ENCODE results near the gene CFAP74.

The CFAP74 gene

DNA sequence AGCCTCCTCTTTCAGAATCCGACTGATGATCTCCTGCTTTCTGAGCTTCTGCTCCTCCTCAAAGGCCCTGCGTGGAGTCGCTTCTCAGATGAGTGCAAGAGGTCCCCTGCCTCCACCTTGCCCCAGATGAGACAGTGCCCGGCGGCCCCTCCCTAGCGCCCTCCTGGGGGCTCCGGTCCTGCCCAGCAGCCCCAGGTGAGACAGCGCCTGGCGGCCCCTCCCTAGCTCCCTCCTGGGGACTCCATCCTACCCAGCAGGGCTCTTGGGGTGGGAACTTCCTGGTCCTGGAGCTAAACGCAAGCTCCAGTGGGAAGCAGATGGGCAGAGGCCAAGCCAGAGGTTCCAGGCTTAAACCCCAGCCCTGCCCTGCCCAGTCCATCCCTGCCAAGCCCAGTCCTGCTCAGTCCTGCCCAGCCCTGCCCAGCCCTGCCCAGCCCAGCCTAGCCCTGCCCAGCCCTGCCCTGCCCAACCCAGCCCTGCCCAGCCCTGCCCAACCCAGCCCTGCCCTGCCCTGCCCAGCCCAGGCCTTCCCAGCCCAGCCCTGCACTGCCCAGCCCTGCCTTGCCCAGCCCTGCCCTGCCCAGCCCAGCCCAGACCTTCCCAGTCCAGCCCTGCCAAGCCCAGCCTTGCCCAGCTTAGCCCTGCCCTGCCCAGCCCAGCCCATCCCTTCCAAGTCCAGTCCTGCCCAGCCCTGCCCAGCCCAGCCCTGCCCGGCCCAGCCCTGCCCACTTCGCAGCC is 34.6 kb downstream of the CFAP74 start:
- DNase-seq (ENCODE audit: low read depth, low spot score) = no peak

DNA sequence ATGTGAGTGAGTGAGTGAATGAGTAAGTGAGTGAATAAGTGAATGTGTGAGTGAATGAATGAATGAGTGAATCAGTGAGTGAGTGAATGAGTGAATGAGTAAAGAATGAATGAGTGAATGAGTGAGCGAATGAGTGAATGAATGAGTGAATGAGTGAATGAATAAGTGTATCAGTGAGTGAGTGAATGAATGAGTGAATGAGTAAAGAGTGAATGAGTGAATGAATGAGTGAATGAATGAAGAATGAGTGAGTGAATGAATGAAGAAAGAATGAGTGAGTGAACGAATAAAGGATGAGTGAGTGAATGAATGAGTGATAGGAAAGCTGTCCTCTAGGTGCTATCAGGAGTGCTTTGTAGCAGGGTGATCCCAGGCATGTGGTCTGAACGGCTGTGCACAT is 35.7 kb downstream of the CFAP74 start:
- no peak for DNase-seq (ENCODE audit: low read depth, low spot score)

DNA sequence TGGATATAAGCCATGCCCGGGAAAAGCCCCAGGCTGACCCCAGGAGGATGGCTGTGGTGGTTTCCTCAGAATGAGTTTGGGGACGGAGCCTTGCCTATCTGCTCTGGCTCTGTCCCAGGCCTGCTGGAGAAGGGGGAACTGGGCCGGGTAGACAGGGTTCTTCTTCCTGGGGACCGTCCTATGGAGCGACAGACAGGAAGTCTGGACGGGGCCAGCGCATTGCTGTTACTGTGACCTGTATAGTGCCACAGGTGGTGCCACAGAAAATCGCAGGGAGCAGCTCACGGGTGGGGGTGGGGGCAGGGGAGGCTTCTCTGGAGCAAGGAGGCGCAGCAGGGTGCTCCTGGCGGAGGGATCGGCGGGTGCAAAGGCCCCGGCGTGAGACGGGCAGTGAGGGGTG is 36.4 kb downstream of the CFAP74 start:
- DNase-seq (ENCODE audit: low read depth, low spot score) = no peak

DNA sequence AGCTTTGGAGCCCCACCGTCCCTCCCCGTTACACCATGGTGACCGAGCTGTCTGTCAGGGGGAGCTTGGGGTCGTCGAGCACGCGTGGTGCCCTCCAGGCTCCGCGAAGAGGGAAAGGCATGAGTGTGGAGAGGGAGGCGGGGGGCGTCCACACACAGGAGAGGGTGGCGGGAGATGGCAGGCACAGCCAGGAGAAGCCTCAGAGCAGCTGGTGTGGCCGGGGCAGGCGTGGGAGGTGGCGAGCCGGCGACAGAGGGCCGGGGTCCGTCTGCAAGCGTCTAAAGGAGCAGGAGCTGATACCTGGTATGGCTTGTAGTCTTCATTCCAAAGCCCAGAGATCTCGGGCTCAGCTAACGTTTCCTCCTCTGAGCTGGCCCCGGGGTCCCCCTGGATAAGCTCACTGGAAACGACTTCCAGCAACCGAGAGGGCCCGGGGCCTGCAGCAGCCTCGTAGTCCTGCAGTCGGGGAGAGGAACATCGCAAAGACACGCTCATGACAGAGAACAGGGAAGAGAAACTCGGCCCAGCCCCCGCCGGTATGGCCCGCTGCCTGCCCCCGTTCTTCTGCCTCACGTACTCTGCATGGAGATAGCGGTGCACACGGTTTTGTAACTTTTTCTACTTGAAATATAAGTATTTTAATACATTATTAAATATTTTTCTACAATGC is 37.4 kb downstream of the CFAP74 start:
- no peak for DNase-seq (ENCODE audit: low read depth, low spot score)

DNA sequence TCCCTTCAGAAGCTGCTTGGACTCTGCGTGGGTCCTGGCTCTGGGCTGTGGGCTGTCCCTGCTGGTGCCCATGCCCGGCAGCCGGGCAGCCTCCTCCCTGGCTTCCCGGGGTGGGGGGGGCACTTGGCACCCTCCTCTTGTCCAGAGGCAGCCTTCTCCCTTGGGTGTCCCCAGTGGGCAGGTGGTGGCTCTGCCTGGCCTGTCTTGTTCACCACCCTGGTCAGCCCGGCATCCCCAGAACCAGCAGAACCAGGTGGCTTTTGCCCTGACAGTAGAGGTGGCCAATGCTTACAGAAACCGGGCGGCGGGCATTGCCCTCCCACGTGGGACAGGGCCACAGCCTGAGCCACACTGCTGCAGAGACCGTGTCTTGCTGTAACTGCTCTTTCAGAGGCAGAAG is 38.0 kb downstream of the CFAP74 start:
- DNase-seq (ENCODE audit: low read depth, low spot score) = no peak

DNA sequence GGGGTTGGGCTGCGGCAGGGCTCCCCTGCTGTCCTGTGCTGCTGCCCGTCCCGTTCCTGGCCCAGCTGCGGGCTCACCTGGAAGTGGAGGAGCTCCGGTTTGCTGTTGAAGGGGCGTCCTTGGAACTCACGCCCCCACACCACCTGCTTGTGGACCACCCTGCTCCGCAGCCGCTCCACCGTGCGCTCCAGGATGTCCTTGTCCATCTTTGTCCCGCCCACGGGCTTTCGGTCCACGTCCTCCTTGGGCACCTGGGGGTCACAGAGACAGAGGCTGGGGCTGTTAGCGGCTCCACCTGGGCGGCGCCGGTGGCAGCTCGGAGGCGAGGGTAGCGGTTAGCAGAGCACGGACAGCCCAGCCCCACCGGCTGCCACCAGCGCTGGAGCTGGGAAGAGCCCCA is 38.8 kb downstream of the CFAP74 start:
- DNase-seq (ENCODE audit: low read depth, low spot score) = no peak

DNA sequence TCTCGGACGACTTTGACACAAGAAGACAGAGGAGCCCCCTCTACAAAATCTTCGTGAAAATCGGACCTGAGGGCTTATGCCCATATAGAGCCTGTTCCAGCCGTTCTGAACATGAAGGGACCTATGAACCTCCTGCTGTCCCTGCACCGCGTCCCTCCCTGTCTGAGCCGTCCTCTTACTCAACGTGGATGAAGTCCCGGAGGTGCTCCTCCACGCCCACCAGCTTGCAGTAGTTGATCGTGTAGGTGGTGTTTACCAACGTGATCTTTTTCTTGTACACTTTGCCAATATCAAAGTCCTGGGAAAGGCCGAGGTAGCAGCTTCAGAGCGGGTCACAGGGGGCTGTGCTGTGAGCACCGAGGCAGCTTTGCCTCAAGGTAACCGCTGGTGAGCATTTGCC is 40.0 kb downstream of the CFAP74 start:
- DNase-seq (ENCODE audit: low read depth, low spot score) = no peak

DNA sequence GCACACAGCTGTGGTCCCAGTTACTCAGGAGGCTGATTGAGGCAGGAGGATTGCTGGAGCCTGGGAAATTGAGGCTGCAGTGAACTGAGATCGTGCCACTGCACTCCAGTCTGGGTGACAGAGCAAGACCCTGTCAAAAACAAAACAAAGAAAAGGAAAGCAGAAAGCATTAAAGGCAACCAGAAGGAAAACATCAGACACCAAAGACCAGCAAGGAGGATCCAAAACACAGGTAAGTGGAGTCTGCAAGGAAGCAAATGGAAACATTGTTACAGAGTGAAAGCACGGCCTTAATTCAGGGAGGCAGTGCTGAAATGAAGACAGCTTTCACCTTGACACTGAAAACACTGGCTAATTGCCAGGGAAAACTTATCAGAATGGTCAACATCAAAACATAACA is 40.8 kb downstream of the CFAP74 start:
- no peak for DNase-seq (ENCODE audit: low read depth, low spot score)

DNA sequence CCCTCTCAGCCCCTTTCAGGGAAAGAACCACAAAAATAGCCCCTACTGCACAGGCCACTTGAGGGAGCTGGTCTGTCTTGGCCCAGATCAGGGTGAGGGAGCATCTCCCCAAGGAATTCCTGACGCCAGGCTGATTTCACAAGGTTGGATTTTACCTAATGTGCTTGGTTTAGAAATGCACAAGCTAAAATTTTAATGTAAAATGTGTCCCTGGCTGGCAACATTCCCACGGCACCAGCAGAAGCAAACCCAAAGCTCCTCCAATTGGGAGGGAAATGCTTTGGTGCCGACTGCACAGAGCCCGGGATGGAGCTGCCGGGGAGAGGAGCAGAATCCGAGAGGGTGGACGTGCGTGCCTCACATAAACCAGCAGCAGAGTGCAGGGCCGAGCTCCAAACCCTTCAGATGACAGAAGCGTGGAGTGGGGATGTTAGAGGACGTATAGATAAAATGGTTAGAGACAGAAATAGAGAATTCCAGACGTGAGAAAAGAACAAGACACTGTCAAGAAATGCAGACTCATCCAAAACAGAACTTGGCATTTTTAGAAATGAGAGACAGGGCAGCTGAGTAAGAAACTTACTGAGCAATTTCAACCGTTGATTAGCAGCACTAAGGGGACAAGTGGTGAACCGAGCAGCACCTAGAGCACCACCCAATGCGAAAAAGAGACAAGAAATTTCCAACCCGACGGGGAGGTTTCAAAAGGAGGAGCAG is 42.9 kb downstream of the CFAP74 start:
- no peak for DNase-seq (ENCODE audit: low read depth, low spot score)

DNA sequence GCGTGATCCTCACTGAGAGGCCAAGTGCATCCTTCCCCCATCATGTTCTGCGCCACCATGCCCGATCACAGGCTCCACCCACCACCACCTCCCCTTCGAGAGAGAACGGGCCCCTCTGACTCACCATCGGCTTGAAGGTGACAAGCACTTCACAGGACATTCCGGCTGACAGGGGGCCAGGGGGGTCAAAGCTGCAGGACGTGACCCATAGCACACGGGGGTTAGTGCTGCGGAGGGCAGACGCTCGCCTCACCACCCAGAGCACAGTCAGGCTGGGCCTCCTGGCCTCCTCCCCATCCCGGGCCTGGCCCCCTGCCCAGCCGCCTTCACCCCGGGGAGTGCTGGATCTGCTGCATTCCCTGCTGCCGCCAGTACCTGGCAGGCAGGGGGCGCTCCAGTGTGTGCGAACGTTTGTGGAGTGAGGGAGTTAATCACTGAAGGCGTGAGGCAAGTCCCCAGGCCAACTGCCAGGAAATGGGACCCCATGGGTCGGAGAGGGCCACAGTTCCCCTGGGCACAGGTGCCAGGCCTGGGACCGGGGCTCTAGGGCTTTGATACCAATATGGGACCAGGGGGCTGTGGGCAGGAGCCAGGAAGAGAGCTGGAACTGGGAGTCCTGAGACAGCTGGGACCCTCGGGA is 43.6 kb downstream of the CFAP74 start:
- DNase-seq (ENCODE audit: low read depth, low spot score) = no peak

DNA sequence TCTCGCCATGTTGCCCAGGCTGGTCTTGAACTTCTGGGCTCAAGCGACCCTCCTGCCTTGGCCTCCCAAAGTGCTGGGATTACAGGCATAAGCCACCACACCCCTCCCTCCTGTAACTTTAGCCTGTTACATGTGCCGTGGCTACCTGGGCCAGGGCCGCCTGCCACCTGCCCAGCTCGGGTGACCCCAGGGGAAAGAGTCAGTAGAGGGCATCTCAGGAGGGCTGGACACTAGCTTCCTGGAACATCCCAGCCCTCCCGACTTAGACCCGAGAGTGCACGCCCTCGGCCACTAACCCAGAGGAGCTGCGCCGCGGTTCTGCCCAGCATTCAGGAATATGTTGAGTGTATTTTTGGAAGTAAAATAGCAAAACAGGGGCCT is 44.1 kb downstream of the CFAP74 start:
- DNase-seq (ENCODE audit: low read depth, low spot score) = no peak

DNA sequence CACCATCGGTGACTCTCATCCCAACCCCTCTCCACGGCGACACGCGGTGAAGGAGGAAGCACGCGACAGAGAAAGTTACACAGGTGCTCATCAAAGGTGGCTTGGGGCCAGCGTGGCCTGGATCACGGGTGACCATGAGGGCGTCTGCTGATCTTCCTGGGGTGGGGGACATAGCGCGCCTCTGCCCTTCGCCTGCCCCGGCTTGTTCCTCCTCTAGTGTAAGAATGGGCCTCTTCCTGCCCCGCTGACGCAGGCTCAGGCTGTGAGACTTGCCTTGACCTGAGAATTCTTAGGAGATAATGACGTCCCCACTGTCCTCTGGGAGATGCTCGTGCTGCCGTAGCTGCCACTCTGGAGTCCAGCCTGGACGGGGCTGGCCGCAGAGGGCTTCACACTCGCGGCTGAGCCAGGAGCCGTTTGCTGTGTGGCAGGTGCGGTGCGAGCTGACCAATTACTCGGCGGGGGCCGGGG is 45.5 kb downstream of the CFAP74 start:
- DNase-seq (ENCODE audit: low read depth, low spot score) = no peak

DNA sequence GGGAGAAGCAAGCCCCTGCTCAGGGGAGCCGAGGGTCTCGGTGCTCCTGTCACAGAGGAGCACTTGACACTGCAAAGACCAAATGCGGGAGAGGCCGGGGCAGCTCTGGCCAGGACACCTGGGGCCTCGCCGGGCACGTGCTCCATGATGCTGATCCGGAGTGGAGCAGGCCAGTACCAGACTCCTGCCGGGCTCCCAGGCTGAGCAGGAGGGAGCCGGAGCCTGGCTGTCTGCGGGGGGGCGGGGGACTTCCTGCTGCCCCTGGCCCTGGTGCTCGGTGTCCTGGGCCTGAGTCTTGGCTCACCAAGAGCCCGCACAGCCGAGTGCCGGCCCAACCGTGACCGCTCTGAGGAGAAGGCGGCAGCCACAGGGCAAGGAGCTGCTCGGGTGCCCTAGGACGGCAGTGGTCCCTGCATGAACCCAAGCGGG is 46.0 kb downstream of the CFAP74 start:
- no peak for DNase-seq (ENCODE audit: low read depth, low spot score)

DNA sequence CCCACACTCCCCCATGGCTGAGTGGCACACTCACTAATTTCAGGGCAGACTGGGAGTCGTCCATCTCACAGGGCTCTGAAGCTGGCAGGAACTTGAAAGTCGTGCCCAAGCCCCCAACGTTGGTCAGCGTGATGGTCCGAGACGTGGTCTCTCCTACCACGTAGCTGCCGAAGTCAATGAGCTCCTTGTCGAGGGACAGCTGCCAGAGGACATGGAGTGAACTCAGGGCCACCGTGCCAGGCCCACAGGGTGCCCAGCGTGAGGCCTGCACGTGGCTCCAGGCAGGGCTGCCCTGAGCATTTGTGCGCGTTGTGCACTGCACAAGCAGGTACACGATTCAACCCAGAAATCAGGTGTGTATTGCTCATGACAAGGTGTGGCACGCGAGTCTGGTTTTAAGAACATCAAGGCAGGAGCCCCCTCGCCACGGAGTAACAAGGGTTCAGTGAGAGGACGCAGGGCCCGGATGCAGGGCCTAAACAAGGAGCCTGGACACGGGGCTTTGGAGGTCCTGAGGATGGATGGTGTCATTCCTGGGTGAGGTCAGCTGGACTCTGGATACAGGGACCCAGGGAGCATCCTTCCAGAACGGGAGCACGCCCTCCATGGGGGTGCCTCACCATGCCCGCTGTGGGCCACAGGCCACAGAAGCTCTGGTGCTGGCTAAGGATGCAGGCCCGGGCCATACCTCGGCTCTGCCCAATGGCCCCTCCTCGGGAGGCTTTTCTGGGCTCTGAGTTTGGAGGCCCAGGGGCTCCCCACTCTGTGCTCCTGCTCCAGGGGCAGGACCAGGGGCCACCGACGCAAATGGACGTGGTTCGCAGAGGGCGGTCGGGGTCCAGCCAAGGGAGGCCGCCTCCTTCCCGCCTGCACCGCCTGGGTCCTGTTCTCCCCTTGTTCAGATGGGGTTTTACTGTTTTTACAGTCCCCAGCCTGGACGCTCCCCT is 46.7 kb downstream of the CFAP74 start:
- DNase-seq (ENCODE audit: low read depth, low spot score) = no peak

DNA sequence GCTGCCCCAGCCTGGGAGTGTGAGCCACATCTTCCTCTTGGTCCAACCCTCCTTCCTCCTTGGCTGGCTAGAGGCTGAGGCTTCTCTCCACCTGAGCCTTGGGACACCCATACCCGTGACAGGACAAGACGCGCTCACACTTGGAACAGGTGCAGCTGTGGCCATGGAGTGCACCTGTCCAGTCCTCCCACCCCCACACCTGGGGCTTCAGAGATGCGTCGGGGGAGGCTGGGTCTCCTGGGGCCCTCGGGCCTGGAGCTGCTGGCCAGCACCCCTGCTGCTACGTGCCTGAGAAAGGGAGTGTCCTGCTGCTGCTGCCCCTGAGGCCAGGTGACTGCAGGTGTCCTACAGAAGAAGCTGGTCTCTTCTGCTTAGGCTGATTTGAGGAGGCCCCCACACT is 47.5 kb downstream of the CFAP74 start:
- no peak for DNase-seq (ENCODE audit: low read depth, low spot score)

DNA sequence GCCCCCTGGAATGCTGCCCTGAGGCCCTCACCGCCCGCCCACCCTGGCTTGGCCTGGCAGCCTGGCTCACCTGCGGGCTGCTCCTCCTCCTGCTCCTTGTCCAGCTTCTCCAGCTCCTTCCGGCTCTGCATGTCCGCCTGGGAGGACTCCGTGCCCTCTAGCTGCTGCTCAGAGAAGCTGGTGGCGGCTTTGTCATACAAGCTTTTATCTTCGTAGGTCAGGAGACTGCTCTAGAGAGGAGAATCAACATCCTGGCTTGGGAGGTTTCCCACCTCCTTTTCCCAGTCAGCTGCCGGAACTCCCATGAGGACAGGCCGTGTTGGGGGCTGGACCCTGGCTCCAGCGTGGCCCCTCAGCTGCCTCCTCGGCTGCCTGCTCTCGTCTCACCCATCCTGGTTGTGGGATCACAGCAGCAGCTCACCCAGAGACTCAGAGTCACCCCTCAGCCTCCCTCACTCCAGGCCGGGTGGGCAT is 47.9 kb downstream of the CFAP74 start:
- no peak for DNase-seq (ENCODE audit: low read depth, low spot score)

DNA sequence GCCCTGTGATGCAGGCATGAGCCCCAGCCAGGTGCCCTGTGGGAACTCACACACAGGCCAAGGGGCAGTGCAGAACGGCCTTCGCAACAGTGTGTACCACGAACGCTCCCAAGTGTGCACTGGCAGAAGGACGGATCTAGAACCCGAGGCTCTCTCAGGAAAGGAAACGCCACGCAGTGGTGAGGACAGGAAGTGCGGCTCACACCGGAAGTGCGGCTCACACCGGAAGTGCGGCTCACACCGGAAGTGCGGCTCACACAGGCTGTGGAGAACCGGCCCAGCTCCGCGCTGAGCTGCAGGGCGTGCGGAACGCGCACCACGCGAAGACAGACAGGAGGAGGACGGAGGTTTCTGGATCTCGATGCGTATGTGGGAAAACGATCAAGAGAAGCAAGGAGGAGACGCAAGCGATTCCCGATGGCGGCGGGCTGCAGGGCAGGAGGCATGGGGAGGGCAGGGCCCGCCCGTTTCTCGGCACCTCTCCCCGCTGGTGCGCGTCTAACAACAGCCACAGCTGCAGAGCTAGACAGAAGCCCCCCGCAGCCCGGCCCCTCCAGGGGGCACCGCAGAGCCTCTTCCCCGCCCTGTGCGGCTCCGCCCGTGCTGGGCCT is 48.6 kb downstream of the CFAP74 start:
- no peak for DNase-seq (ENCODE audit: low read depth, low spot score)

DNA sequence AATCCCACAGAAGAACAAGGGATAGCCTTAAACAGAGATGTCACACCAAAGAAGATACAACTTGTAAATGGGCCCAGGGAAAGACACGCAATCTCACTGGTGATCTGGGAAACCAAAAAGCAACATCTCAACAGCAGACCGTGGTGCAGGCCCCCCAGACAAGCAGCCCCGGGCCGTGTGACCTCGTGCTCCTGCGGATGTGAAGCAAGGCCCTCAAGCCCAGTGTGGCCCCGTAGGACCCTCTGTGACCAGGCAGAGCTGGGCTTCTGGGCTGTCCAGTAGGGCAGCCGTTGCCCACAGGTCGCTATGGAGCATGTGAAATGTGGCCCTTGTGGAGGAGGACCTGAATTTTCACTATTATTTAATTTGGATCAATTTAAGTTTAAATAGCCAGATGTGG is 49.6 kb downstream of the CFAP74 start:
- DNase-seq (ENCODE audit: low read depth, low spot score) = no peak

DNA sequence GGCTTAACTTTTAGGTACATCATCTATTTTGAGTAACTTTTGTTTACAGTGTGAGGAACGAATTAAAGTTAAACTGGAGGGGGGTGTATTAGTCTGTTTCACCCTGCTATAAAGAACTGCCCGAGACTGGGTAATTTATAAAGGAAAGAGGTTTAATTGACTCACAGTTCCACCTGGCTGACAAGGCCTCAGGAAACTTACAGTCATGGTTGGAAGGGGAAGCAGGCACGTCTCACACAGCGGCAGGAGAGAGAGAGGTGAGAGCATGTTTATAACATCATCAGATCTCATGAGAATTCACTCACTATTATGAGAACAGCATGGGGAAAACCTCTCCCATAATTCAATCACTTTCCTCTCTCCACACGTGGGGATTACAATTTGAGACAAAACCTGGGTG is 52.6 kb downstream of the CFAP74 start:
- DNase-seq (ENCODE audit: low read depth, low spot score) = no peak

DNA sequence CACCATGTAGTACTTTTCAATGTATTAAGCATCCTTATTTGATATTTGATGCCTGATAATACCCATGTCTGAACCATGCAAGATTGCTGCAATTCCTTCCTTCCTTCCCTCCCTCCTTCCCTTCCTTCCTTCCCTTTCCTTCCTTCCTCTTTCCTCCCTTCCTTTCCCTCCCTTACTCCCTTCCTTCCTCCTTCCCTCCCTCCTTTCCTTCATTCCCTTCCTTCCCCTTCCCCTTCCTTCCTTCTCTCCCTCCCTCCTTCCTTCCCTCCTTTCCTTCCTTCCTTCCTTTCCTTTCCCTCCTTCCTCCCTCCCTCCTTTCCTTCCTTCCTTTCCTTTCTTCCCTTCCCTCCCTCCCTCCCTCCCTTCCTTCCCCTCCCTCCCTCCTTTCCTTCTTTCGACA is 54.8 kb downstream of the CFAP74 start:
- no peak for DNase-seq (ENCODE audit: low read depth, low spot score)

DNA sequence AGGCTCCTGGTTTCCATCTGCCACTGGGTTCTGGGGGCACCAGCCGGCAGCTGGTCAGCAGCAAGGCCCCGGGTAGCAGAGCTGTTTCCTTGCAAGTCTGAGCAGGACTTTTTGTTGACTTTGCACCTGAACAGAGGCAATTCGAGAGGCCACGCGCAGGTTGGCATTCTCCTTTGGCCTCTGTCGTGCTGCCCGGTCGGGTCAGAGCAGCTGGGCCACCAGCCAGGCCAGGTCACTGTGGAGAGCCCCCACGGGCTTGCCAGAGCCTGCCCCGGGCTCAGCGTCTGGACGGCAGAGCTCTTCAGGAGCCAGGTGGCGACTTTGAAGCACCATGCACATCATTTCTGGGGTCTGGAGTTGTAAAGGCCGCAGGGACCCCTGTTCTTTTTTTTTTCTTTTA is 56.1 kb downstream of the CFAP74 start:
- no peak for DNase-seq (ENCODE audit: low read depth, low spot score)
